Activated CD4-positive, alpha-beta memory T cell treated with anti-CD3 and anti-CD28 coated beads for 36 hours (primary cell): ENCODE measurements around the gene ACSF3. TPM values are rescaled to one million over a fixed set of nuclear protein-coding genes. Genes with fewer than 3 reads are reported as not detected.

ENCODE experiments used
- CTCF ChIA-PET: fragments of 350-600 bp; sonication (Branson Sonifier 250); formaldehyde crosslinking; loops from one replicate; lab custom pipeline; 2021; ENCODE audit warnings: antibody characterized with exemption, inconsistent platforms; lab: Charles Lee
- POLR2A ChIA-PET: fragments of 350-600 bp; sonication (Branson Sonifier 250); formaldehyde crosslinking; loops from one replicate; lab custom pipeline; 2021; ENCODE audit warnings: antibody characterized with exemption; lab: Charles Lee
- DNase-seq: peaks from one replicate; pipeline ENCODE4 v3.0.0-alpha.2; 2020
- H3K27ac Mint-ChIP-seq: one replicate; pipeline ENCODE4 v1.8.0; 2021; ENCODE audit warnings: mixed read lengths
- H3K27me3 Mint-ChIP-seq: one replicate; pipeline ENCODE4 v1.8.0; 2021; ENCODE audit warnings: mixed read lengths
- H3K36me3 Mint-ChIP-seq: one replicate; pipeline ENCODE4 v1.8.0; 2021; ENCODE audit warnings: mixed read lengths
- H3K4me1 Mint-ChIP-seq: one replicate; pipeline ENCODE4 v1.8.0; 2021; ENCODE audit warnings: low read depth, mixed read lengths
- H3K4me3 Mint-ChIP-seq: one replicate; pipeline ENCODE4 v1.8.0; 2021; ENCODE audit warnings: mild to moderate bottlenecking, mixed read lengths
- H3K9me3 Mint-ChIP-seq: one replicate; pipeline ENCODE4 v1.8.0; 2021; ENCODE audit warnings: mixed read lengths
- intact Hi-C: fragments of 100-400 bp; cut with micrococcal nuclease; formaldehyde crosslinking; loops from one replicate; pipeline ENCODE4 v1.15.1; 2023
- total RNA-seq, 2 experiments: library from RNA; stranded (reverse); gene quantifications; one replicate each; pipeline ENCODE4 v1.2.3, GENCODE V29; 2021

The ACSF3 gene
- total RNA-seq, 2 experiments from 2014 or later: 36.1 to 37.3 TPM

- Mint-ChIP-seq H3K4me1 (no peaks in the 10 kb centered on the region), H3K27me3 (peaks cover 2% of the 10 kb centered on the region), H3K36me3 (no peaks in the 10 kb centered on the region), H3K27ac (no peak overlapping the region), H3K4me3 (no peak overlapping the region), H3K9me3 (no peaks in the 10 kb centered on the region)
- intact Hi-C loops: no loop called here
- POLR2A ChIA-PET: no interaction called here
- DNase-seq: no peak
- CTCF ChIA-PET: no interaction called here
These were observed 42.8 kb upstream of the ACSF3 start for GRCh38 chr16:89050868-89051311.

DNA sequence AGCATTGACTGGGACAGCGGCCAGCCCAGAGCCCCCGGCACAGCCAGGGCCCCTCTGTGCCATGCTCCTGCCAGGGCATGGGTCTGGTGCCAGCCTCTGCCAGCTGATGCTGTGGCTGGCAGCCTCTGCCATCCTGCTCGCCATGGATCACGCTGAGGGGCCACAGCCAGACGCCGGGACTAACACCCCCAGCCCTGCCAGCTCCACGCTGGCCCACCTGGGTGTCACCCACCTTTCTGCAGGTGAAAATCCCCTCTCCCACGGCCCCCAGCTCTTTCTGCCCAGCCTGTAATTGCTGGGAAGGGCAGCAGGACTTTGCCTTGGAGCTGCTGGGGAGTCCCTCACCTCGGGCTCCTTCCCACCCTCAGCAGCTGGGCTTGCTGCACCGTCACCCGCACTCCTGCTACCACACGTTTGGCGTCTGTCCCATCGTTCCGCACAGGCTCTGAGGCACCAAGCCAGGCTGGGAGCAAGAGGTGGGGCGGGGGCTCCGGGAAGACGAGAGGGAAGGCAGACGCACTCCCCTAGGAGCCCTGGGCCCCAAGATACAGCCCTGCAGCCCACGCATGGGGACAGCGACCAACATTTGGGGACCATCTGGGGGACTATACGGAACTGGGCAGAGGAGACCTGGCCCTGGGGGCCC lies 42.0 kb upstream of the ACSF3 start:
- Mint-ChIP-seq H3K27ac (no peak overlapping the region), H3K27me3 (peaks cover 2% of the 10 kb centered on the region), H3K4me1 (no peaks in the 10 kb centered on the region), H3K4me3 (no peak overlapping the region), H3K36me3 (no peaks in the 10 kb centered on the region), H3K9me3 (no peaks in the 10 kb centered on the region)
- POLR2A ChIA-PET: no interaction called here
- CTCF ChIA-PET: no interaction called here
- no peak for DNase-seq
- intact Hi-C loops: no loop called here

DNA sequence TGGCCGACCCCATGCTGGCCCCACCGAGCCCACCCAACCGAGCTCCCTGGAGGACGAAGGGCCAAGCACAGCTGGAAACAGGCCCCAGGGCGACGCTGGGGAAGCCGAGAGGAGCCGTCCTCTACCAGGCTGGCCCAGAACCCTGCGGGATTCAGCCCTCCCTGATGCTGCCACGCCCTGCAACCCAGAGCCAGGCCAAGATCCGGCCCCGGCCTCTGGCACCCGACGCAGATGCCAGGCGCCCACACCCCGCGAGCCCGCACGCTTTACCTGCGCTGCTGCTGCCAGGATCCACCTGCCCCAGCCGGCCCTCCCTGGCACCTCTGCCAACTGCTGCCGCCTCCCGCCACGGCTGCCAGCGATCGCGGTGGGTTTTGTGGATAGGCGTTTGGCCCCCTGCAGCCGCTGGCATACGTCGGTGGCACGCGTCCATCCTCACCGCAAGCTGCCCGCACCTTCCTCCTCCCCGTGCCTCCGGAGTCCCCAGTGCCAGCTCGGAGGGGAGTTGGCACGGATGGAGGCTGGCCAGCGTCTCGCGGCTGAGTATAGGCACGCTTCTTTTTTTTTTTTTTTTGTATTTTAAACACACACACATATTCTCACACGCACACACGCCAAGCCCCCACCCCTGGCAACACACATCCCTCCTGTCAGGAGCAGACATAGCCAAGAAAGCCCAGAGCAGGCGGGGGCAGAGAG lies 41.3 kb upstream of the ACSF3 start:
- POLR2A ChIA-PET: no interaction called here
- intact Hi-C loops: no loop called here
- DNase-seq: no peak
- H3K4me1 Mint-ChIP-seq: no peaks in the 10 kb centered on the region
- H3K27ac Mint-ChIP-seq: no peak overlapping the region
- H3K4me3 Mint-ChIP-seq: peak overlapping the region; percentile 63
- peaks cover 1% of the 10 kb centered on the region for H3K27me3 Mint-ChIP-seq
- CTCF ChIA-PET: no interaction called here
- no peaks in the 10 kb centered on the region for H3K9me3 Mint-ChIP-seq
- no peaks in the 10 kb centered on the region for H3K36me3 Mint-ChIP-seq

DNA sequence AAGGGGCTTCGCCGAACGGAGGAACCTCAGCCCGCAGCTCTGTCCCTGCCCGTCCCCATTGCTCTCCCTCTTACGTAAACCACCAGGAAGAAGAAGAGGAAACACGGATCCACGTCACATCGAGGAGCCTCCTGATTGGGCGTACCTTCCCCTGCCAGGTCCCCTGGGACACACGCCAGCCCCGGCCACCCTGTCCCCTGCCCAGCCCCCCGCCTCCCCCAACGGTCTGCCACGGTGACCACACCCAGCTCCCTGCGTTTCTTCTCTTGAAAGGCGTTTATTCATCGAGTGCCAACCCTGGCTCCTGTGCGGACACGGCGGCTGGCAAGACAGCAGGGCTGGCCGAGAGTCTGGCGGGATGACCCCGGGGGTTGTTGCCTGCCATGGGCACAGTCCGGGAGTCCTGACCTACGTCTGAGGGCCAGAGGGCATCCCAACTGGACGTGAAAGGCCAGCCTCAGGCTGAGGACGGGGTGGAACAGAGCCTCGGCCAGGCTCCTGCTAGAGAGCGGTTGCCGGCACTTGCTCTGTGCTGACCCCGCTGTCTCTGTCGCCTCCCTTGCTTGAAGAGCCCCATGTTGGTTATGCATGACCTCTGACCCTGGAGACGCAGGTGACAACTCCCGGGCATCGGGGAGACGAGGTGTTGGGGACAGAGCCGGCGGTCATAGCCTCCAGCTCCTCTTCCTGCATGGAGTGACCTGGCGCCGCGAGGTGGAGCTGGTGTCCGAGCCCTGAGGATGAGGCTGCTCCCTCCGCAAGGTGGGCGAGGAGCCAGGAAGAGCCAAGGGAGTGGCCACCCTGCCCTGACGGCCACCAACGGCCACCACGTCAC lies 40.5 kb upstream of the ACSF3 start:
- Mint-ChIP-seq H3K4me3 (peak overlapping the region; percentile 63), H3K4me1 (no peaks in the 10 kb centered on the region), H3K36me3 (no peaks in the 10 kb centered on the region), H3K27ac (no peak overlapping the region), H3K27me3 (no peaks in the 10 kb centered on the region), H3K9me3 (no peaks in the 10 kb centered on the region)
- no peak for DNase-seq
- ChIA-PET POLR2A (no interaction called here), CTCF (no interaction called here)
- intact Hi-C loops: no loop called here

DNA sequence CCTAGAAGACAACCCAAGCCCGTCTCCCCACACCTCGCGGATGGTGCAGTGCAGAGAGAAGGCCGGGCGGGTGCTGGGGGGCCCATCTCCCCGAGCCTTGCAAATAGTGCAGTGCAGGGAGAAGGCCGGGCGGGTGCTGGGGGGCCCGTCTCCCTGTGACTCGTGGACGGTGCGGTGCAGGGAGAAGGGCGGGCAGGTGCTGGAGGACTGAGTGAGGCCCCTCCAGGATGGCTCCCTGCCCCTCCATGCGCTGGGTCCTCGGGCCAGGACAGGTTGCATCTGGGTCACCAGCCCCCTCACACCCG lies 40.0 kb upstream of the ACSF3 start:
- Mint-ChIP-seq H3K4me1 (no peaks in the 10 kb centered on the region), H3K27ac (no peak overlapping the region), H3K9me3 (no peaks in the 10 kb centered on the region), H3K27me3 (no peaks in the 10 kb centered on the region), H3K4me3 (no peak overlapping the region), H3K36me3 (no peaks in the 10 kb centered on the region)
- ChIA-PET POLR2A (no interaction called here), CTCF (no interaction called here)
- intact Hi-C loops: no loop called here
- DNase-seq: no peak

DNA sequence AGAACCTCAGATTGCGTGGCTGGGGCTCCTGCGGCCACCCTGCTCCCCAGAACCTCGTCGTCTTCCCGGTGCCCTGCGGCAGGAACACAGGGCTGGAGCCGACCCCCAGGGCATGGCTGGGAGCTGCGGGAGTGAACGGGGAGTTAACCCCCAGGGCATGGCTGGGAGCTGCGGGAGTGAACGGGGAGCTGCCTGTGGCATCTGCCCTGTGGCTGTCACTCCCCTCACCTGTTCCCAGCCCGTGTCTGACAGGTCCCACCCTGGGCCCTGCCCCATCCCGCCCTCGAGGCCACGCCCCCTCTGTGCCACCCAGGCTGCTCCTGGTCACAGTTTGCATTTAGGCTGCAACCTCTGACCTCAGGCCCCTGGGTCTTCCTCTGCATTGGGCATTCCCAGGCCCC lies 39.4 kb upstream of the ACSF3 start:
- Mint-ChIP-seq H3K9me3 (no peaks in the 10 kb centered on the region), H3K4me3 (no peak overlapping the region), H3K4me1 (no peaks in the 10 kb centered on the region), H3K36me3 (no peaks in the 10 kb centered on the region), H3K27ac (no peak overlapping the region), H3K27me3 (no peaks in the 10 kb centered on the region)
- POLR2A ChIA-PET: no interaction called here
- CTCF ChIA-PET: no interaction called here
- DNase-seq: no peak
- intact Hi-C loops: no loop called here

GRCh38 chr16:89054714-89055113 lies 38.9 kb upstream of the ACSF3 start:
- DNase-seq: no peak
- intact Hi-C loops: no loop called here
- H3K4me3 Mint-ChIP-seq: no peak overlapping the region
- ChIA-PET POLR2A (no interaction called here), CTCF (no interaction called here)
- H3K9me3 Mint-ChIP-seq: no peaks in the 10 kb centered on the region
- no peaks in the 10 kb centered on the region for H3K36me3 Mint-ChIP-seq
- no peaks in the 10 kb centered on the region for H3K4me1 Mint-ChIP-seq
- H3K27ac Mint-ChIP-seq: no peak overlapping the region
- no peaks in the 10 kb centered on the region for H3K27me3 Mint-ChIP-seq

DNA sequence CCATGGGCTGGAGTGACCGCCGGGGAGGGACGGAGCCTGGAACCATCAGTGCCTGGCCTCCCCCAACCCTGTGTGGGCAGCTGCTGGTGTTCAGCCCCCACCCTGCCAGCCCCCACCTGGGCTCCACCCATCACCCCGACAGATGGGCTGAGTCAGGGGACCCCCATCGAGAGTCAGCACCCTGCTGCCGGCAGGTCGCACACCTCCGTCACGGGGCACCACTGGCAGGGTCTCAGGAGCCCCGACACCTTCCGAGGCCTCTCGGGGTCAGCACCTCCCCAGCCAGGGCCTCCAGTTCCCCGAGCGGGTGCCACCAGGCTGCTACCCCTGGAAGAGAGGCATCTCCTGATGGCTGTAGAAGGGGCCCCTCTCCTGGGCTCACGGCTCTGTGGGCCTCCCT lies 38.3 kb upstream of the ACSF3 start:
- ChIA-PET POLR2A (no interaction called here), CTCF (no interaction called here)
- H3K27me3 Mint-ChIP-seq: no peaks in the 10 kb centered on the region
- no peak overlapping the region for H3K27ac Mint-ChIP-seq
- no peaks in the 10 kb centered on the region for H3K9me3 Mint-ChIP-seq
- DNase-seq: no peak
- no peaks in the 10 kb centered on the region for H3K4me1 Mint-ChIP-seq
- no peaks in the 10 kb centered on the region for H3K36me3 Mint-ChIP-seq
- intact Hi-C loops: no loop called here
- H3K4me3 Mint-ChIP-seq: no peak overlapping the region

DNA sequence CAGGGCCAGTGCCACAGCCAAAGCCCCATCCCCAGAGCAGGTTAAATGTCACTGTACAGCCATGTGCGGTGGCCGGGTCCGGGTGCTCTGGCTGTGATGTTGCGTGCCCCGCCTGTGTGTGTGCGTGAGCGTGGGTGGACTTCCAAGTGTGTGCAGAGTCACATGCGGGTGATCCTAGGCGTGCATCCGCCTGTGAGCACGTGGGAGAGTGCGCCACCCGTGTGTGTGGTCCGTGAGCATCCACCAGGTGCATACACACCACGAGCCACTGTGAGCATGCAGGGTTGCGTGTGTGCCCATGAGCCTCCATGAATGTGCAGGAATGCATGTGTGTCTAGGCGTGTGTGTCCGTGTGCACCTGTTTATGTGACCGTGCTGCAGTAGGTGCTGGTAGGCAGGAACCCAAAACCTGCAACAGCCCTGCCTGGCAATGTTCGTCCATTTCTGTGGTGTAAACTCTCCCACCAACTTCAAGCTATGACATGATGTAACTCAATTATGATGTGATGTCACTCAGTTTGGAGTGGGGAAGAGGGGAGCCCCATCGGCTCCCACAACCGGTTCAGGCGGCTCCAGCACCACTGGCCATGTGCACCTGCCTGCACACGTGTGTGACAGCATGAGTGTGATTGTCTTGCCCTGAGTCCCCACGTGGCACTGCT lies 37.6 kb upstream of the ACSF3 start:
- ChIA-PET POLR2A (no interaction called here), CTCF (no interaction called here)
- Mint-ChIP-seq H3K27ac (no peak overlapping the region), H3K27me3 (no peaks in the 10 kb centered on the region), H3K4me1 (no peaks in the 10 kb centered on the region), H3K36me3 (no peaks in the 10 kb centered on the region), H3K4me3 (no peak overlapping the region), H3K9me3 (no peaks in the 10 kb centered on the region)
- no peak for DNase-seq
- intact Hi-C loops: no loop called here

DNA sequence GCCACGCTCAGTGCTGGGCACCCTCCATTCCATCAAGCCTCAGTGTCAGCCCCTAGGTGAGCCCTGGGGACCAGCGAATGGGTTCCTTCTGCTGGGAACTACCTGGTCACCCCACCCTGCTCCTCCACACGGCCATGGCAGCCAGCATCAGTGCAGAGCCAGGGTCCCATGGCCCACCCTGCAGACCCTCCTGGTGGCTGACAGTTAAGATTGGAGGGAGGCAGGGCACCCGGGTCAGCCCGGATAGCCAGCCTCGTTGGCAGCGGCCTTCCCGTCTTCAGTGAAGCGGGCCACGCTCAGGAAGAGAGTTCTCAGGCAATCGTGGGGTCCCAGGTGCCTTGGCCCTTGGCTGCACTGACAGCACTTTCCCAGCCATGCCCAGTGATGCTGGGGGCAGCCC lies 37.1 kb upstream of the ACSF3 start:
- no peaks in the 10 kb centered on the region for H3K9me3 Mint-ChIP-seq

GRCh38 chr16:89057738-89058137 lies 35.9 kb upstream of the ACSF3 start:
- Mint-ChIP-seq H3K9me3 (no peaks in the 10 kb centered on the region), H3K27me3 (no peaks in the 10 kb centered on the region), H3K4me1 (no peaks in the 10 kb centered on the region), H3K27ac (no peak overlapping the region), H3K36me3 (no peaks in the 10 kb centered on the region), H3K4me3 (no peak overlapping the region)
- DNase-seq: no peak
- intact Hi-C loops: no loop called here
- ChIA-PET POLR2A (no interaction called here), CTCF (no interaction called here)

More for the DNA sequence above, 37.1 kb upstream of the ACSF3 start:
- Mint-ChIP-seq H3K27ac (no peak overlapping the region), H3K27me3 (no peaks in the 10 kb centered on the region), H3K36me3 (no peaks in the 10 kb centered on the region), H3K4me3 (no peak overlapping the region), H3K4me1 (no peaks in the 10 kb centered on the region)
- DNase-seq: no peak
- ChIA-PET CTCF (no interaction called here), POLR2A (no interaction called here)
- intact Hi-C loops: no loop called here

DNA sequence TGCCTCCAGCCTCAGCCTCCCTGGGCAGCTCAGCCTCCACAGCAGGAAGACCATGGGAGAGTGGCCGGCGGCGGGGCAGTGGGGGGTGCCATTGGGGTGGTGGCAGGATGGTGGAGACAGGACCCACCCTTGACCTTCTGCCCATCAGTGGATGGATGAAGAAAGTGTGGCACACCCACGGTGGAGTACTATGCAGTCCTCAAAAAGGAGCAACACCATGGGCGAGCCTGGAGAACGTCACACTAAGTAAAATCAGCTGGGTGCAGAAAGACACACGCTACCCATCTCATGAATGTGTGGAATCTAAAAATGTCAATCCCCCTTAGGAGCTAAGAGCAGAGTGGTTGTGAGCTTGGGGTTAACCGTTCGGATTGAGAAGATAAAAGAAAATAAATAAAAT lies 34.8 kb upstream of the ACSF3 start:
- no peak for DNase-seq
- ChIA-PET CTCF (no interaction called here), POLR2A (no interaction called here)
- Mint-ChIP-seq H3K9me3 (no peaks in the 10 kb centered on the region), H3K27ac (no peak overlapping the region), H3K4me3 (no peak overlapping the region), H3K4me1 (no peaks in the 10 kb centered on the region), H3K27me3 (no peaks in the 10 kb centered on the region), H3K36me3 (no peaks in the 10 kb centered on the region)
- intact Hi-C loops: no loop called here
